ENCODE measurements around the gene SSH3.

DNA sequence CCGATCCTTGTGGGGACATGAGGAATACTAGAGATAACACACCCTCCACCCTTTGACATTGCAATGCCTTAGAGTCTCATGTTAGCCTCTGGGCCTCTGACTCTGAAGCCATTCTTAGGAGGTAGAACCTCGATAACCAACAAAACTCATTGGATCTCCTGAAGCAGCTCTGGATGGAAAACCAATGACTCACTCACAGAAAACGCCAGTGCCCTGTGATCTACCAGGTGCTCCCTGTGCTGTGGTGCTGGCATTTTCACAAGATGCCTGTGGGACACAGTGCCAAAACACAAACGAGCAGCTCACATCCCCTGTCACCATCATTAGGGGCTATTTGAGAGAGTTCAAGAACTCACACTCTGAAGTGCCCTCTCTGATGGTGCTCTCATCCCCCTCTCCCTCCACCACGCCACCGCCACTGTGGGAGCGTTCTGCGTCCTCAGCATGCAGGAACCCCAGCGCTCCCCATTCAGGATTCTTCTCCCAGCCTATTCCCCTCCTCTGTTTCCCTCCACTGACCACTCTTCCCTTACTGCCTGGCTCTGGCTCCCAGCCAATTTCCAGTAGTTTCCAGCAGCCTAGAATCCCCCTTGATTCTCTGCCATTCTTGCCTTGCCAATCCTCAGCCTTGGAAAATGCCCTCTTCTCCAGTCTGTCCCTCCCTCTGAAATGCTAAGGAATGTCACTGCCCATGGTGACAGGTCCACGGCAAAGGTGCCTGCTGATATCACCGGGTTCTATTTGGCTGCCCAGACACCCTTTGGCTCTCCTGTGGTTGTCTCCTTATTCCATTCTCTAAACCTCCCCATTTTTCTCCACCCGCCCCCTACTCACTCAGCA lies 54.7 kb downstream of the SSH3 start:
- TF ChIP-seq POLR2A (IDR thresholded peaks at IDR 0.05; ENCODE audit: low read depth): no peak
- TF ChIP-seq, protein P1, sequence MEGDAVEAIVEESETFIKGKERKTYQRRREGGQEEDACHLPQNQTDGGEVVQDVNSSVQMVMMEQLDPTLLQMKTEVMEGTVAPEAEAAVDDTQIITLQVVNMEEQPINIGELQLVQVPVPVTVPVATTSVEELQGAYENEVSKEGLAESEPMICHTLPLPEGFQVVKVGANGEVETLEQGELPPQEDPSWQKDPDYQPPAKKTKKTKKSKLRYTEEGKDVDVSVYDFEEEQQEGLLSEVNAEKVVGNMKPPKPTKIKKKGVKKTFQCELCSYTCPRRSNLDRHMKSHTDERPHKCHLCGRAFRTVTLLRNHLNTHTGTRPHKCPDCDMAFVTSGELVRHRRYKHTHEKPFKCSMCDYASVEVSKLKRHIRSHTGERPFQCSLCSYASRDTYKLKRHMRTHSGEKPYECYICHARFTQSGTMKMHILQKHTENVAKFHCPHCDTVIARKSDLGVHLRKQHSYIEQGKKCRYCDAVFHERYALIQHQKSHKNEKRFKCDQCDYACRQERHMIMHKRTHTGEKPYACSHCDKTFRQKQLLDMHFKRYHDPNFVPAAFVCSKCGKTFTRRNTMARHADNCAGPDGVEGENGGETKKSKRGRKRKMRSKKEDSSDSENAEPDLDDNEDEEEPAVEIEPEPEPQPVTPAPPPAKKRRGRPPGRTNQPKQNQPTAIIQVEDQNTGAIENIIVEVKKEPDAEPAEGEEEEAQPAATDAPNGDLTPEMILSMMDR (IDR thresholded peaks at IDR 0.05): no peak
